Right forelimb (tissue), 1 donor: Measurements from ENCODE around the gene SPTBN5.
A peak's percentile ranks its signal among the peaks of the same experiment; 100 is the strongest.

Experiments
- DNase-seq: peaks from one replicate; pipeline ENCODE4 v3.0.0-alpha.2; 2018

The SPTBN5 gene

DNA sequence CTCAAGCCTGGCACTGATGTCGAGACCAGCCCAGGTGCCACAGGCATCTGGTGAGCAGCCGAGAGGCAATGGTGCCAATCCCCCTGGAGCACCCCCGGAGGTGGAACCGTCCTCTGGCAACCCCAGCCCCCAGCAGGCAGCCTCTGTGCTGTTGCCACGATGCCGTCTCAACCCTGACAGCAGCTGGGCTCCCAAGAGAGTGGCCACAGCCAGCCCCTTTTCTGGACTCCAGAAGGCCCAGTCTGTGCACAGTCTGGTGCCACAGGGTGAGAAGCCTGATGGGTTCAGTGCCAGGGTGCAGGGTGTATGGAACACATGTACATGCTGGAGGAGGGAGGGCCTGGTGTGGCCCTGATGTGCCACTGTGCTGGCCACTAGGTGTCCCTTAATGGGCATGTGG is 70.9 kb downstream of the SPTBN5 start:
- no peak for DNase-seq

DNA sequence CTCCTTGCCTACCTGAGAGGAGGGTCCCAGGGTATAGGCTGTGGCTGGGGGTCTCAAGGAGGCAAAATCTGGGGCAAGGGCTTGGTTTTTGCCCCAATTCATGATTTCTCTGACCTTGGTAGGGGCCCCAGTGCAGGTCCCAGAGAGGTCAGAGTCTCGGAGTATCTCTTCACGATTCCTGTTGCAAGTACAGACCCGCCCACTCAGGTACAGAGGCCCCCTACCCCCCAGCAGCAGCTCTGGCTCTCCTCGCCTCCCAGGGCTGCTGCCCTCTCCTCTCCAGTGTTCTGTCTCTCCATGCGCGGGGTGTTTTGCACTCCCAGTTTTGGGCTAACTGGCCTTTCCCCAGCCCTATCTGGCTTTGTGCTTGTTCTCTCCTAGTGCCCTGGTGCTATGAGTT is 71.4 kb downstream of the SPTBN5 start:
- DNase-seq = no peak

DNA sequence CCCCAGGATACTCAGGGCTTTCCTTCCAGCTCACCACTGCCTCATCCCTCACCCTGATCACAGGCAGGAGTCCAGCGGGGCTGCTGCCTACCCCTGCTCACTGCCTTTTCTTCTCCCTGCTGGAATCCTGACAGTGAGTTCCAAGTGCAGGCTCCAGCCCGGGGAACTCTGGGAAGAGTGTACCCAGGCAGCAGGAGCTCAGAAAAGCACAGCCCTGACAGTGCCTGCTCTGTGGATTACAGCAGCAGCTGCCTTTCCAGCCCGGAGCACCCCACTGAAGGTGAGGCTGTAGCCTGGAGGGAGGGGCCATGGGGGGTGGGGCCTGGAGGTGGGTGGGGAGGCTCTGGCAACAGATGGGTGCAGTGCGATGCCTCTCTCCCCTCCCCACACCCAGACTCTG is 72.0 kb downstream of the SPTBN5 start:
- DNase-seq = no peak

DNA sequence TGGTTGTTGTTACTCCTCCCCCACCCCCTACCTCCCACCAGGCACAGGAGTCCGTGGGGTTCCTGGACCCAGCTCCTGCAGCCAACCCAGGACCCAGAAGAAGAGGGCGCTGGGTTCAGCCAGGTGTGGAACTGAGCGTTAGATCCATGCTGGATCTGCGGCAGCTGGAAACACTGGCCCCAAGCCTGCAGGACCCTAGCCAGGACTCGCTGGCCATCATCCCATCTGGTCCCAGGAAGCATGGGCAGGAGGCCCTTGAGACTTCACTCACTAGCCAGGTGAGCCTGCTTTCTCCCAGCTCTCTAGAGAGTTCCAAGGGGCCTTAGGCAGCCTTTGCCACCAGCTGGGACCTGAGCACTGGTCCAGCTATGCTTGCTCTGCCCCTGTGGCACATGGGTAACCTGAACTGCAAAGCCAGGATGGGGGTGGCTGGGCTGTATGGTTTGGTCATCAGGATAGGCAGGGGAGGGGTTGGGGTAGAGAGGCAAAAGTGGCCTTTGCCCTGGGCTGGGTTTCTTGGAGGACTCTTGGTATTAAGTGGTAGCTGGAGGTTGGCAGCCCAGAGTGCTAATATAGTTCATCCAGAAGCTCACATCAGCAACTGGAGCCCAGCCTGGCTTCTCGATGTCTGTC is 72.9 kb downstream of the SPTBN5 start:
- no peak for DNase-seq

DNA sequence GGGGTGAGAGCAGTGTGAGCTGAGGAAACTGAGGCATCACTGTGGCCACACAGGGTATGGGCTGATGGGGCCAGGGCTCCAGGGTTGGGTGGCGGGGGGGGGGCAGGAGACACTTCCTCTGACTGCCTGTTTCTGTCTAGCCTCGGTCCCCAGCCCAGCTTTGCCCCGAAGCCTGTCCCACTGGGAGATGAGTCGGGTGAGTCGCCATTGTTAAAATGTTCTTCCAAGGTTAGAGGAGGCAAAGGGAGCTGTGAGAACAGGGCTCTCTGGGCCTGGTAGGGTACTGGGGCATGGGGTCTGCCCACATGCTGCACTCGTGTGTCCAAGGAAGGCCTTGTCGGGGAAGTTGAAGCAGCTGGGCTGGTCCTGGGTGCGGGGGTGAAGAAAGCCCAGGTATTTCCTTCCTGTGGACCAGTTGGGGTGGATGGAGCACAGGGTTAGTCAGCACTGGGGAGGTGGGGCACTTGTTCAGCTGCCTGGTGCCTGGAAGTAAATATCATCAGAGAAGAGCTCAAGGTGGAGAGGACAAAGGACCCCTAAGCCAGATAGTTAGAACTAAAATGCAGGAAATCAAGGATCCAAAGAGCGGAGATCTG is 74.3 kb downstream of the SPTBN5 start:
- no peak for DNase-seq

DNA sequence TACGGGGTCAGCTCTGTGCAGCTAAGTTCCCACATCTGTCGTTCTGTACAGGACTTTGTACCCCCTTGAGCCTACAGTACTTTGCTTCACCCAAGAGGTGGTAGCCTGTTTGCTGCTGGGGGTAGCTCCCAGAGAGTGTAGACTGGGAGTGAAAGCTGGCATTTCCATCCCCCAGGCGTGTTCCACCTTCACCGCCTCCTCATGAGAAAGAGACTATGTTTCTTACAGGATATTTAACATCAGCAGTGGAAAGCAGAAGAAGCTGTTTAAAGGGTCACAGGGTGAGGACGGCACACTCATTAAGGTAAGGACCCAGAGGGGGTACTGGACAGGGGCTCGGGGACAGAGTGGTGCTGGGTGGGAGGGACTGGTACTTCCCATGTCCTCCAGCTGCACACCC is 76.1 kb downstream of the SPTBN5 start:
- no peak for DNase-seq

DNA sequence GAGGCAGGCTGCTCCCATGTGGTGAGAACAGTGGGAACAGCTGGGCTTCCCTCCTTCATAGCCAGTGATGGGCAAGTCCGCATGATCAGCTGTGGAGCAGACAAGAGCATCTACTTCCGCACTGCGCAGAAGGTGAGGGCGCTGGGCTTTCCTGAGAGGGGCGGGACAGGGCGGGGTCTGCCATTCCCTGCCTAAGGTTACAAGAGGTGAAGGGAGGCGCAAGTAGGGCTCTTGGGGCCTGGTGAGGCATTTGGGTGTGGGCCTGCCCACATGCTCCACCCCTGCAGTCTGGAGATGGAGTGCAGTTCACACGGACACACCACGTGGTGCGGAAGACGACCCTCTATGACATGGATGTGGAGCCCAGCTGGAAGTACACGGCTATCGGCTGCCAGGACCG is 76.5 kb downstream of the SPTBN5 start:
- no peak for DNase-seq

DNA sequence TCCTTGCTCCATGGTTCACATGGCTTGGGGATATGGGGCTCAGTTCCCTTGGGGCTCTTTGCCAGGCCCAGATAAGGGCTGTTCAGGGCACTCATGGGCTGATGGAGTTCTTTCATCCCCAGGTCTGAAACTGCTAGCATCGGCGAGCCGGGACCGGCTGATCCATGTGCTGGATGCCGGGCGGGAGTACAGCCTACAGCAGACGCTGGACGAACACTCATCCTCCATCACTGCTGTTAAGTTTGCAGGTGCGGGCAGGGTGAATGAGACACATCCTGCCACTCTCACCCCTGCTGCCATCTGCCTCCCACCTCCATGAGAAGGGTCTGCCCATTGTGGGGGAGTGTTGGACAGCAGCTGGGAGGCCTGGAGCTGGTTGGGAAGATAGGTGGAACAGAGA is 77.1 kb downstream of the SPTBN5 start:
- no peak for DNase-seq

DNA sequence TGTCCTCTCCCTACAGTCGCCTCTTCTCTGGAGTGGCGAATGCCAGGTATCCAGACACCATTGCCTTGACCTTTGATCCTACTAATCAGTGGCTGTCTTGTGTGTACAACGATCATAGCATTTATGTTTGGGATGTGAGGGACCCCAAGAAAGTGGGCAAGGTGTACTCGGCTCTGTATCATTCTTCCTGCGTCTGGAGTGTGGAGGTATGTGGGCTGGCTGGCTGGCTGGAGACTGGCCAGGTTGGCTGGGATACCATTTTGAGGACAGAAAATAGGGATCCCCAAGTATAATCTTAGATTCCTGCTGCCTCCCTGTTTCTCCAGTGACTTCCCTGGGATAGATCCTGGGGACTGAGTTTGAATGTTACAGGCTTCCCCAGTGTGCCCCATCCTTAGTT is 79.3 kb downstream of the SPTBN5 start:
- DNase-seq = no peak

DNA sequence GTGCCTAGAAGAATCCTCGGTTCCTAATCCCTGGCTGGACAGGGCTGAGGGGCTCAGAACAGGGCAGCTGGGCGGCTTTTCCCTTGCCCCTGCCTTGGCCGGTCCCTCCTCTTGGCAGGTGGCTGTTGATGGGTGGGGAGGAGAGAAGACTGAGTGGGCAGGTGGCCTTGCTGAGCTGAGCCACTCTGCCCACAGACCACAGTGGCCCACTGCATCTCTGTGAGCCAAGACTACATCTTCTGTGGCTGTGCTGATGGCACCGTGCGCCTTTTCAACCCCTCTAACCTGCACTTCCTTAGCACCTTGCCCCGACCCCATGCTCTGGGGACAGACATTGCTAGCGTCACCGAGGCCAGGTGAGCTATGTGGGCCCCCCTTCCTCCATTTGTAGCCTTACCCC is 80.4 kb downstream of the SPTBN5 start:
- no peak for DNase-seq

DNA sequence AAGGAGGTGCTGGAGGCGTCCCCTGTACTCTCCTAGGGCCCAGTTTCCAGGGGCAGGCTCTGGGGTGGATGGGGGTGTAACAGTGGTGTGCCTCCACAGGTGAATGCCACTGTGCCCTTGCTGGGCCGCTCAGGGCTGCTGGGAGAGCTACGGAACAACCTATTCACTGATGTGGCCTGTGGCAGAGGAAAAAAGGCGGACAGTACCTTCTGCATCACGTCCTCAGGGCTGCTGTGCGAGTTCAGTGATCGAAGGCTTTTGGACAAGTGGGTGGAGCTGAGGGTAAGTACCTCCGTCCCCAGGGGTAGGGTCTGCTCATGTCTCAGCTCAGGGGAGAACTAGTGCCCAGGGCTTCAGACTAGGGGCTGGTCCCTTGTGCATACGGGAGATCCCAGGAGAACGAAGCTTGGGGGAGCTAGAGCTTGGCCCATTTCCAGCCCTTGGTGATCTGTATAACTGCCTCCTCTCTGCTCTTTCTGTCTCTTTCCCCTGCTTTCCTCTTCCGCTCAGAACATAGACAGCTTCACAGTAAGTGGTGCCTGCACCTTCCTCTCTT is 81.0 kb downstream of the SPTBN5 start:
- DNase-seq = no peak

DNA sequence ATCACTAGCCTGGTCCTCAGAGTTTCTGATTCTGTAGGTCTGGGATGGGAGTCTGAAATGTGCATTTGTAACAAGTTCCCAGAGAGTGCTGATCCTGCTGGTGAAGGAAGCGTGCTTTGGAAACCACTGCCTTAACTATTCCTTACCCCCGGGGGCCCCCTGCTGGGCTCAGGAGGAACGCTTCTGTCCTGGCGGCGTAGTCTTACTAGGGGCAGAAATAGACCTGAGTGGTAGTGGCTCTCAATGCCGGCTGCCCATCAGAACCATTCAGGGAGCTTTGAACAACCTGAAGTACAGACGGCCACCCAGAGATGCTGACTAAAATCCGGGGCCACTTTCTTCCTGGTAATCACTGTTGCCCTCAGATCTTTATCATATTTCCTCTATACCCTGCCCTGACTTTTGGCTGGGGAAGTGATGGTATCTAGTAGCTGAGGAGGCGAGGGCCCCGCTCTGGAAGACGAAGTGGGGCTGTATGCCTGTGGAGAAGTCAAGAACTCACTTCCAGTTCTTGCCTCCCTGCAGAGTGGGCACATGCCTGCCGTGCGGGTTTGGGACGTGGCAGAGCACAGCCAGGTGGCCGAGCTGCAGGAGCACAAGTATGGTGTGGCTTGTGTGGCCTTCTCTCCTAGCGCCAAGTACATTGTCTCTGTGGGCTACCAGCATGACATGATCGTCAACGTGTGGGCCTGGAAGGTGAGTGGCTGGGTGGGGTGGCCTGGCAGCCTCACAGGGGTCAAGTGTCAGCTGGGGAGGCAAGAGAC is 82.2 kb downstream of the SPTBN5 start:
- peak; percentile 88 for DNase-seq

DNA sequence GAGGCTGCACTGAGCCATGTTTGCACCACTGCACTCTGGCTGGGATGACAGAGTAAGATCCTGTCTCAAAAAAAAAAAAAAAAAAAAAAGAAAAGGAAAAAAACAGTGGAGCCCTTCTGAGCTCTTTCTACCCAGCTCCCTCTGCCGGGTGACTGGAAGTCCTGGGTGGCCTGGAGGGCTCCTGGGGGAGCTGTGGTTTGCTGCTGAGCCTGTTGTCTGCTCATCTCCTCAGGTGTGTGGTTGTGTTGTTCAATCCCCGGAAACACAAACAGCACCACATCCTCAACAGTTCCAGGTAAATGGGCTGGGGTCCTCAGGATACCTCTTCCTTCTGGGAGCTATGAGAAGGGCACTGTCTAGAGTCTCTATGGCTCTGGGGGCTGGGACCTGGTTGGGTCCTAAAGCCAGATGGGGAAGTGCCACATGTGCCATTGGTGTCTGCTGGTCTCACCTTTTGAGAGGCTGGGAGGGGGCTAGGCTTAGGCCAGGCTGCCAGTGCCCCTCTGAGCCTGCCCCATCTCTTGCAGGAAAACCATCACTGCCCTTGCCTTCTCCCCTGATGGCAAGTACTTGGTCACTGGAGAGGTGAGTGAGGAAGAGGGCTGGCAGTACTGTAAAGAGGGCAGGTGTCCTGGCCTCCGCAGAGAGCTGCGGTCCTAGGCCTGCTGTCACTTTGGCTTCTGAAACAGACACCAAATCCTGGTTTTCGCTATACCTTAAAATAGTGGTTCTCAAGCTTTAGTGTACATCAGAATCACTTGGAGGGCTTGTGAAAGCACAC is 83.0 kb downstream of the SPTBN5 start:
- DNase-seq = no peak

DNA sequence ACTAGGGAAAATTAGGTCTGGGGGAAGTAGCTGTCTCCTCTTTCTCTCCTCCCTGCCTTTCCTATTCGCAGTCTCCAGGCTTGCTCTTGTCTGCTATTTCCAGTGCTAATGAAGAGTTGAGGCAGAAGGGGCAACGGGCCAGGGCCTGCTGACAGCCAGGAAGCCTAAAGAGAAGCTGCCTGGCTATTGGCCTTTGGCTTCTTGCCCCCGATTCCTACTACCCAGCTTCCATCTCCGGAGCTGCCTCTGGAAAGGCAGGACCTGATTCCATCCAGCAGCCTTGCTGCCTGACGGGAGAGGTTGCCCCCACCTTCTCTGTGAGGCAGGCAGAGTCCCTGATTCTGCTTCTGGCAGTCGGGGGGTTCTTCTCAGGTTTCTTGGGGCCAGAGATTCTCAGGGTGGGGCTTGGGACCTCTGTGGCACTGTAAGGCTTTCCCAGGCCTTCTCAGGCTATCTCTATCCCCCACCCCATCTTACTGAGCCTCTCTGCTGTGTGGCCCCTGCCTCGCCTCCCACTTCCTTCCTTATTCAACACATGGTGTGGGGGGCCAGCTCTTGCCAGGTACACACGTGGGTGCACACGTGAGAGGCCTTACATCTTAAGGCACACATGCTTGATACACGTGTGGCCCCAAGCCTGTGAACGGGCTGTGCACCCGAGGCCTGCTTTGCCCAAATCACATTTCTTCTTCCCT is 84.2 kb downstream of the SPTBN5 start:
- no peak for DNase-seq

DNA sequence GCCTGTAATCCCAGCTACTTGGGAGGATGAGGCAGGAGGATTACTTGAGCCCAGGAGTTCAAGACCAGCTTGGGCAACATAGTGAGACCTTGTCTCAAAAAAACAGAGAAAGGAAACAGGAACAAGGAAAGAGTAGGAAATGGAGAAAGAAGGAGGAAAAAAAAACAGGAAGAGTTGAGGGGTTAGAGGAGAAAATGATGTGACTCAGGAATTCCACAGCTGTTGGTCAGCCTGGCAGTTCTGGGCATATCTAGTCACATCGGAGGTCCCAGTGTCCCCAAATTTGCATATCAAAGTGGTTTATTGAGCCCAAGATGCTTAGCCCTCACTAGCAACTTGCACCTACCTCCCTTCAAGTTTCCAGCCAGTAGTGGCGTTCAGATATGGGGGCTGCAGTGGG is 84.7 kb downstream of the SPTBN5 start:
- DNase-seq = no peak

DNA sequence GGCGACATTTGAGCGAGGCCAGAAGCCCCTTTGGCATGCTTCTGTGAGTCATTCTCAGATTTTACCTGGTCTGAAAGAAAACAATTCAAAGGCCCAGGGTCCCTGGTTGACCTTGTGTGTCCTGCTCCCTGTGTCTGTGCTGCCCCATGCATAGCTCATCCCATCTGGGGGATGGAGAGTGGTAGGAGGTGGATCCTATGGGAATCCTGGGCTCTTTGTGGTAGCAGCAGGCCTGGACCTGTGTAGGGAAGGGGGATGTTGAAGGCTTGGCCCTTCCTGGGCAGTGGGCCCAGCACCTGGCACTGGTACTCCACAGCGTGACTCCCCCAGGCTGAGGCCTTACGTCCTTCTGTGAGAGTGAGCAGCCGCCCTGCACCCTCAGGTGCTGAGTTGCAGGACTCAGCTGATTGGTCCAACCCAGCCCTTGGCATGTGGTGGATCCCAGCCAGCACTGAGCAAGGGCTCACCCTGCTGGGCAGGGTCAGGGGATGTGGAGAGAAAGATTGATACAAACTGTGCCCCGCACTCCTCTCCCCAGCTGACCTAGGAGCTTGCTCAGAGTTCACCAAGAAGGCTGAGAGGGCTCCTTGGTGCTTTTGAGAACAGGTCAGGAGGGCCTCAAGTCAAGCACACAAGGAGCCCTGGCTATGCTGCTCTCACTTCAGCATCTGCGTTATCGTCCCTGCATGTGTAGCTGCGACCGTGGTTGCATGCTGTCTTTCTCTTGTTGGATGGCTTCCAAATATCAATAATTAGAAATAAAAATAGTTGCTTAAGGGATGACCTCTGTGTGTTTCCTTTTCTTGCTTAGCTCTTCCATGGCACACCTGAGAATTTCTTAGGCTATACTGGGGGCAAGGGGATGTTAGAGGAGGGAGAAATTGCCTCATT is 87.3 kb downstream of the SPTBN5 start:
- DNase-seq = no peak

DNA sequence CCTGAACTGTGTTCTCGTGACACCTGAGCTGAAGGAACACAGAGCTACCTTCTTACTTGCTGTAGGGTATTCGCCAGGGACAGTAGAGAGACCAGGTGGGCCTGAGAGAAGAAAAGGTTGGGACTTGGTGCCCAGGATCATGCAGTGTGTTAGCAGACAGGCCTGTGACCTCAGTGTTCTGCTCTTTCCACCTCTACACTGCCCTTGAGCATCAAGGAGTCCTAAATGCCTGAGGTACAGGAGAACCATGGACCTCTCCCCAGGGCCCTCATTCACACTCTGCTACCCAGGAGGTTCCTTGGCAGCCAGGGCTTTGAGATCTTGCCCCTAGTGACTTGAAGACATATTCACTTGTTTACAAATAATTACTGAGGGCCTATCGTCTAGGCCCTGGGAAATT is 88.1 kb downstream of the SPTBN5 start:
- no peak for DNase-seq

DNA sequence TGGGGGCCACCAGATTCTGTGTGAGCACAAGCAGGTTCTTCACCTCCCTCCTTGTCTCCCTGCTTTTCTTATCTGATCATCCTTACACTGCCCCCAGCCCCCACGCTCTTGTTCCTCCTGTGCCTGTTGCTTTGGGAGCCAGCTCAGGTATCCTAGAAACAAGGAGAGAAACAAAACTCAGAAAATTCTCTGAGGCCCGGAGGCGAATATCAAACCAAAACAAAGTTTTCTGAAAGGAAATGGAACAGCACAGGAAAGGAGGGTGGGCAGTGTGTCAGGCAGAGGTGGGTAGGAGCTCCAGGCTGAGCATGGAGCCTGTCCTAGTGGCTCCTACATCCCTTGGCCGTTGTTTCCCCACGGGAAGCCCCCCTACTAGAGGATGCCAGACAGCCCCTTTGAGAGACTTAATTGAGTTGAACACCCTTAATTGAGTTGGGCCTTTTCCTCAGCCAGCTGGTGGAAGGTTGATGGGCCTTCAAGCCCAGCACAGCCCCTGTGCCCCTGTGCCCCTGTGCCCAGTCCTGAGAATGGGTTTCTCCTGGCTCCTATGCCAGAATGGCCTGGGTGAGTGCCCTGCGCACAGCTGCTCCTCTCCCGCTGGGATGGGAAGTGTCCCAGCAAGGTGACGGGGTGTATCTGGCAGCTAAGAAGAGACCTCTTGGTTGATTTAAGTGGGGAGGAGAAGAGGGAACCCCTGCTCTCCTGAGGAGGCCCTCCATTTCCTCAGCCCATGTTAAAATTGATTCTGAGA is 88.8 kb downstream of the SPTBN5 start:
- no peak for DNase-seq

DNA sequence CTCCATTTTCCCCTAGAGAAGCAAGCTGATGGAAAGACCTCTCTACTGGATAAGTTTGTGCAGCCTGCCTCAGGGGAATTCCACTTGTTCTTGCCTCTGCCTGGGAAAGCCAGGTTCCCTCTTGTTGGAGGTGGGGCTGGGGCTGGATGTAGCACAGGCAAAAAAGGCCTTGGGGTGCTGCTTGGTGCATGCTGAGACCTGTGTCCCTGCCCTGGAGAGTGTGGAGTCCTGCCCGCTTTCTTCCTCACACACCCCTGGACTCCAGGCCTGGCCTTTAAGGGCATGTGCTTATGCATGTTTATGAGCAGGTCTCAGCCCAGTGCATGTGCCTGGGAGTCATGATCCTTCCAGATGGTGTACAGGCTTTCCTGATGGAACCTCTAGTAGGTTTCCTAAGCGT is 89.5 kb downstream of the SPTBN5 start:
- DNase-seq = no peak

DNA sequence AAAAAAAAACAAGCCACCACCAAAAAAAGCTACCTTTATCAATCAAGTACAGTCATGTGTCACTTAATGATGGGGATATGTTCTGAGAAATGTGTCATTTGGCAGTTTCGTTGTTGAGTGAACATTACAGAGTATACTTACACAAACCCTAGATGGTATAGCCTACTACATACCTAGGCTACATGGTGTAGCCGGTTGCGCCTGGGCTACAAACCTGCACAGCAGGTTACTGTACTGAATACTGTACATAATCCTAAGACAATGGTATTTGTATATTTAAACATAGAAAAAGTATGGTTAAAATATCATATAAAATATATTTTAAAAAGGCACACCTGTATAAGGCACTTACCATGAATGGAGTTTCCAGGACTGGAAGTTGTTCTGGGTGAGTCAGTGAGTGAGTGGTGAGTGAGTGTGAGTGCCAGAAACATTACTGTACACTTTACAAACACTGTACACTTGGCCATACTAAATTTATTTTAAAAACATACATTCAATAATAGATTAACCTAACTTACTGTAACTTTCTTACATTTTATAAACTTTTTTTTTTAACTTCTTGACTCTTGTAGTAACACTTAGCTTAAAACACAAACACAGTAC is 91.9 kb downstream of the SPTBN5 start:
- DNase-seq = no peak
